Measurements from ENCODE around the gene MYO15B. TPM values are rescaled to one million over a fixed set of nuclear protein-coding genes. Genes with fewer than 3 reads are reported as not detected.
"Not testable (repeated sequence)": the region's sequence is repeated elsewhere in the genome, so short reads cannot be mapped to it uniquely, and the experiment has no call there.

MYO15B gene
- total RNA-seq, 1 donor from 2014 or later, result 5.4 TPM

GRCh38 chr17:75634376-75634740 lies 46.8 kb downstream of the MYO15B start:
- H3K4me3 ChIP-seq (ENCODE audit: low read depth, low read length), result no peak overlapping the region
- DNase-seq (ENCODE audit: low read depth), result no peak
- no peak for TF ChIP-seq CTCF (conservative IDR thresholded peaks at IDR 0.05; ENCODE audit: low read depth, low read length)

- H3K4me3 ChIP-seq (ENCODE audit: low read depth, low read length), result no peak overlapping the region
- TF ChIP-seq CTCF (conservative IDR thresholded peaks at IDR 0.05; ENCODE audit: low read depth, low read length), result no peak
- DNase-seq (ENCODE audit: low read depth), result no peak
Measured at GRCh38 chr17:75634754-75635609, 47.4 kb downstream of the MYO15B start.

GRCh38 chr17:75635610-75636202 lies 48.1 kb downstream of the MYO15B start:
- no peak for DNase-seq (ENCODE audit: low read depth)
- TF ChIP-seq CTCF (conservative IDR thresholded peaks at IDR 0.05; ENCODE audit: low read depth, low read length), result no peak
- H3K4me3 ChIP-seq (ENCODE audit: low read depth, low read length), result no peak overlapping the region

- DNase-seq (ENCODE audit: low read depth), result no peak
- no peak for TF ChIP-seq CTCF (conservative IDR thresholded peaks at IDR 0.05; ENCODE audit: low read depth, low read length)
Measured at GRCh38 chr17:75636381-75637142, 49.0 kb downstream of the MYO15B start.

GRCh38 chr17:75637143-75637538 lies 49.5 kb downstream of the MYO15B start:
- TF ChIP-seq CTCF (conservative IDR thresholded peaks at IDR 0.05; ENCODE audit: low read depth, low read length), result no peak
- DNase-seq (ENCODE audit: low read depth), result no peak
- no peak overlapping the region for H3K4me3 ChIP-seq (ENCODE audit: low read depth, low read length)

More at GRCh38 chr17:75636381-75637142, 49.0 kb downstream of the MYO15B start:
- no peak overlapping the region for H3K4me3 ChIP-seq (ENCODE audit: low read depth, low read length)

- TF ChIP-seq CTCF (conservative IDR thresholded peaks at IDR 0.05; ENCODE audit: low read depth, low read length), result no peak
- DNase-seq (ENCODE audit: low read depth), result no peak
- H3K4me3 ChIP-seq (ENCODE audit: low read depth, low read length), result no peak overlapping the region
Measured at GRCh38 chr17:75637551-75637950, 50.0 kb downstream of the MYO15B start.

- H3K4me3 ChIP-seq (ENCODE audit: low read depth, low read length); DNase-seq (ENCODE audit: low read depth): not testable (repeated sequence)
Measured at GRCh38 chr17:75638039-75638438, 50.4 kb downstream of the MYO15B start.

Data from epithelial cell of proximal tubule (primary cell).